ENCODE data around the gene ADPRM. TPM values are rescaled to one million over a fixed set of nuclear protein-coding genes. Genes with fewer than 3 reads are reported as not detected.
A peak's percentile ranks its signal among the peaks of the same experiment; 100 is the strongest.
"Not testable (repeated sequence)": the region's sequence is repeated elsewhere in the genome, so short reads cannot be mapped to it uniquely, and the experiment has no call there.

ADPRM gene
- total RNA-seq, 2 donors from 2014 or later, result 17.6 to 20.9 TPM

DNA sequence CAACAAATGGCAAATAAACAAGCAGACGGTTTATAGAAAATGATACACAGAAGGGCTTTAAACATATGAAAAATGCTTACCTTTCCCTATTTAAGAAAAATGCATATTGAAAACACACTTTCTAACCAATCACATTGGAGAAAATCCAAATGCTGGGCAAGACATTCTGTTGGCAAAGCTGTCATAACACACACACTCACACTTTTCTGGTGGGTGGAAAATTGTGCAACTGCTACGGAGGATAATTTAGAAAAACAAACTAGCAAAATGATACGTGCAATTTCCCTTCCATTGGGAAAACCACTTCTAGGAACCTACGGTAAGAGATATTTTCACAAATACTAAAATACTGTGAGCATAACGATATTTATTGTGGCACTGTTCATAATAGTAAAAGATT, 30.5 kb upstream of the ADPRM start:
- no peaks in the 10 kb centered on the region for H3K9me3 ChIP-seq (ENCODE audit: control insufficient read depth, low read length, poor library complexity, severe bottlenecking)
- ATAC-seq (no peak), DNase-seq (no peak)
- no peak overlapping the region for H3K27ac Mint-ChIP-seq
- H3K27me3 Mint-ChIP-seq, result no peaks in the 10 kb centered on the region
- H3K36me3 Mint-ChIP-seq (ENCODE audit: low read depth), result peaks cover 6% of the 10 kb centered on the region
- peaks cover 8% of the 10 kb centered on the region for H3K4me1 Mint-ChIP-seq
- H3K4me3 Mint-ChIP-seq, result no peak overlapping the region

DNA sequence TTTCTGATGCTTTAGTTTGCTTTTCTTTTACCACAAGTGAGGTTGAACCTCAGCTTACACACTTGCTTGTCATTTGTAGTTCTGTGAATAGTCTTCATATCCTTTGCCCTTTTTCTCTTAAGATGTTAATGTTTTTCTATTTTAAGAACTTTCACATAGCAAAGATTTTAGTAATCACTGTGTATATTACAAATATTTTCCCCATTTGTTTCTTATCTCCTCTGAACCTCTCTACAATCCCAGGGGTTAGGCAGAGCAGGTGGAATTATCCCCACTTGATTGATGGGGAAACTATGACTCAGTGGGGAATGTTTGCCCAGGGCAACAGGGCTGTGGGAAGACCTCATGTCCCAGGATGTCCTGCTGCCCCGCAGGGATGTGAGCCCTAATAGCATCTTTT, 28.6 kb upstream of the ADPRM start:
- H3K27me3 Mint-ChIP-seq, result no peaks in the 10 kb centered on the region
- no peak for ATAC-seq
- H3K4me3 Mint-ChIP-seq, result no peak overlapping the region
- peaks cover 8% of the 10 kb centered on the region for H3K4me1 Mint-ChIP-seq
- no peaks in the 10 kb centered on the region for H3K9me3 ChIP-seq (ENCODE audit: control insufficient read depth, low read length, poor library complexity, severe bottlenecking)
- DNase-seq, result no peak
- H3K36me3 Mint-ChIP-seq (ENCODE audit: low read depth), result peaks cover 4% of the 10 kb centered on the region
- no peak overlapping the region for H3K27ac Mint-ChIP-seq

DNA sequence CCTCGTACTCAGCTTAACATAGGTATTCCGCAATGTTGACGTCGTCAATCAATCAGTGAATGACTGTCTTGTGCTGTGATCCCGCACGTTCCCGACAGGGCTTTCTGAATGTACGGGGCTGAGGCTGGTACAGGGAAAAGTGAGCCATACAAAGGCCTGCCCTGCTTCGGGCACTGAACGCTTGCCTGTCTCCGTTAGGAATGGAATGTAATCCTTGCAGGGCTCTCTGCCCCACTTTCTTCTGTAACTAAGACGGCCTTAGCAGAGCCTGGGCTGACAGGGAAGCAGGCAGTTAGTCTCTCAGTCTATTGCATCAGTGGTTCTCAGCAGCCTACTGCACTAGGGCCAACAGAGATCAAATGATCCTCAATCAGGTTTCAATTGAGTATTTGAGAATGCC, 24.1 kb upstream of the ADPRM start:
- H3K4me3 Mint-ChIP-seq, result no peak overlapping the region
- H3K9me3 ChIP-seq (ENCODE audit: control insufficient read depth, low read length, poor library complexity, severe bottlenecking), result no peaks in the 10 kb centered on the region
- ATAC-seq, result no peak
- H3K27me3 Mint-ChIP-seq, result no peaks in the 10 kb centered on the region
- no peaks in the 10 kb centered on the region for H3K36me3 Mint-ChIP-seq (ENCODE audit: low read depth)
- H3K27ac Mint-ChIP-seq, result no peak overlapping the region
- no peaks in the 10 kb centered on the region for H3K4me1 Mint-ChIP-seq
- no peak for DNase-seq

DNA sequence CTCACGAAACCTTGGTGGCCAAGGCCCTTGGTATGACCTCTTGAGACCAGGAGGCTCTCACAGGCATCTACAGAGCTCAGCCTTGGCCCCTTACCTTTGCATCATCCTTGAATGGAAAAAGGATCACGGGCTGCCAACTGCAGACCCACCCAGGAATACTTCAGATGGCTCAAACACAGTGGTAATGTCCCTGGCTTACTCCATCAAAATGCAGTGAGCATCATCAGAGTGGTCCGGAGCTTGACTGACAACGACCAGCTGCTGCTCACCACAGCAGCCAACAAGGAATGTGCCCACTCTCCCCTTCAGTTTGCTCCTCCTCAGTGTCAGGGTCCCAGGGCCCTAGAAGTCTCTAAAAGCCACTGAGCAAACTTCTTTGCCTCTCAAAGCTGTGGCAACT, 22.7 kb upstream of the ADPRM start:
- Mint-ChIP-seq H3K27me3 (no peaks in the 10 kb centered on the region), H3K36me3 (ENCODE audit: low read depth) (no peaks in the 10 kb centered on the region), H3K4me1 (no peaks in the 10 kb centered on the region), H3K4me3 (no peak overlapping the region), H3K27ac (no peak overlapping the region)
- ATAC-seq (no peak), DNase-seq (no peak)
- H3K9me3 ChIP-seq (ENCODE audit: control insufficient read depth, low read length, poor library complexity, severe bottlenecking), result no peaks in the 10 kb centered on the region

DNA sequence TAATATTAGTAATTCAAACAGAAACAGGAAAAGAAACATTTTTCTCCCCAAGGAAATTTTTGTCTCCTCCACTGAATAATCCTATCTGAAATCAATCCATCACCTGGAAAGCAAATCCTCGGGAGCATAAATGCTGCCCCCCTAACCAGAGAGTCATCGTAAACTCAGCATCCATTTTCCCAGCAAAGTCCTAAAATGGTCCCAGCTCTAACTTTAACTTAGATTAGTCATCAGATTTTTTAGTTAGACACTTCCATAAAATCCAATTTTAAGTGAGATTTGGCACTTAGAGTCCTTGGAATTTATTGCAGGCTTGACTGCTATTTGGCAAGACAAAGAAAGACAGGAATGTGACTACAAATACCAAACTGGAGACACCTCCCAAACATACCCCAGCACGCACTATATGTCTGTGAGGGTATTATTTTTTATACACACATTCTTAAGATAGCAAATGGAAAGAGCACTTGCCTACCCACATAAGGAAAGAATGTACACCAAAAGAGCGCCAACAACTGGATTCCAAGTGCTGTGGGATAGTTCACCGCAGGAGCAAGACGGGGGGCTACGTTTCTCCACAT, 15.4 kb upstream of the ADPRM start:
- DNase-seq (no peak), ATAC-seq (no peak)
- Mint-ChIP-seq H3K27me3 (no peaks in the 10 kb centered on the region), H3K4me3 (no peak overlapping the region), H3K27ac (no peak overlapping the region), H3K4me1 (no peaks in the 10 kb centered on the region), H3K36me3 (ENCODE audit: low read depth) (peaks cover 10% of the 10 kb centered on the region)
- H3K9me3 ChIP-seq (ENCODE audit: control insufficient read depth, low read length, poor library complexity, severe bottlenecking), result no peaks in the 10 kb centered on the region

DNA sequence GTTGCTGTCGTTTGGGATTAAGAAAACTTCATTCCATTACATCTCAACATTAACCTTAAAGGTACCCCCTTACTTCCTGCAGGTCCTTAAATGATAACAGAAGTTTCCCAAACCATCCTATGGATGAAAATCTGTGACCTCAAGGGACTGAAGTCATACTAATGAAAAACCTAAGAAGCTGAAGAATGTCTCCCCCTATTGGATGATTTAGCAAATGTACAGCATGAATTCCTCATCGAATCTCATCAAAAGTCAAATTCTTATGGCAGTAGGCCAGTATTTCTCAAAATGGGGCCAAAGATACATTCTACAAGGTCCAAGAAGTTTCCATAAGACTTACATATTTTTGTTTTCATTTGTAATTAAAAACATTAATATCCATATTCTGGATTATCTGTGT, 13.5 kb upstream of the ADPRM start:
- H3K9me3 ChIP-seq (ENCODE audit: control insufficient read depth, low read length, poor library complexity, severe bottlenecking), result no peaks in the 10 kb centered on the region
- Mint-ChIP-seq H3K36me3 (ENCODE audit: low read depth) (peaks cover 10% of the 10 kb centered on the region), H3K27me3 (no peaks in the 10 kb centered on the region), H3K27ac (no peak overlapping the region), H3K4me1 (peaks cover 3% of the 10 kb centered on the region), H3K4me3 (no peak overlapping the region)
- ATAC-seq (no peak), DNase-seq (no peak)

DNA sequence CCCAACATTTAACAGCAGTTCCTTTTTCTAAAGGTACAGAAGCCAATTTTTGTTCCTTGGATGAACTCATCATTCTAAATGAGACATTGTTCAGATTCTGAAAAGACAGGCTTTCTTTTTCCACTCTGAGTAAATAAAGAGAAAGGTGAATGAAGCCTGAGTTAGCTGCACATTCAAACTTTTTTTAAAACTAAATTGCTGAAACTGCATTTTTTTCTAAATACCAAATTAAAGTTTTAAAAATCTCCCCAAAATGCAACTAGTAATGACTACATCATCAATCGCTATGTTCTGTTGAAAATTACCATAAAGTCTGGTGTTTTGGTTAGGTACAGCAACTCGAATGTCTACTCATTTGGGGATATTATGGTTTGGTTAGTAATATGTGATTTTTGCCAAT, 9.9 kb upstream of the ADPRM start:
- ATAC-seq (no peak), DNase-seq (no peak)
- H3K9me3 ChIP-seq (ENCODE audit: control insufficient read depth, low read length, poor library complexity, severe bottlenecking), result no peaks in the 10 kb centered on the region
- H3K4me3 Mint-ChIP-seq, result no peak overlapping the region
- no peaks in the 10 kb centered on the region for H3K27me3 Mint-ChIP-seq
- H3K36me3 Mint-ChIP-seq (ENCODE audit: low read depth), result peaks cover 13% of the 10 kb centered on the region
- peaks cover 22% of the 10 kb centered on the region for H3K4me1 Mint-ChIP-seq
- no peak overlapping the region for H3K27ac Mint-ChIP-seq

DNA sequence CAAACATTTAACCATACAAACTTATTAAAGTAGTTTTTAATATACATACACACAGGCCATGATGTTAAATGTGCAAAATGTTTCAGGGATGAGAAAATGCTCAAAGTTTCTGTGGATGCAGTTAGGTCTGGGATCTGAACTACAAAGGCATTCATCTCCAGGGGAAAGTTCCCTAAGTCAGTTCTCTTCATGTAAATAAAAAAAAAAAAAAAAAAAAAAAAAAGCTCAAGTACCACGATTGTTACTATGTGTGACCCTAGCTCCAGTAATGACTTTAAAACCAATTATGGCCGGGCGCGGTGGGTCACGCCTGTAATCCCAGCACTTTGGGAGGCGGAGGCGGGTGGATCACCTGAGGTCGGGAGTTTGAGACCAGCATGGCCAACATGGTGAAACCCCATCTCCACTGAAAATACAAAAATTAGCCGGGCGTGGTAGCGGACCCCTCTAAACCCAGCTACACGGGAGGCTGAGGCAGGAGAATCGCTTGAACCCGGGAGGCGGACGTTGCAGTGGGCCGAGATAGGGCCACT, 1.5 kb upstream of the ADPRM start:
- H3K27me3 Mint-ChIP-seq; H3K9me3 ChIP-seq (ENCODE audit: control insufficient read depth, low read length, poor library complexity, severe bottlenecking); DNase-seq; H3K36me3 Mint-ChIP-seq (ENCODE audit: low read depth); ATAC-seq: not testable (repeated sequence)
- Mint-ChIP-seq H3K4me1 (peaks cover 39% of the 10 kb centered on the region), H3K4me3 (peak overlapping the region; percentile 91), H3K27ac (peak overlapping the region; percentile 94)

DNA sequence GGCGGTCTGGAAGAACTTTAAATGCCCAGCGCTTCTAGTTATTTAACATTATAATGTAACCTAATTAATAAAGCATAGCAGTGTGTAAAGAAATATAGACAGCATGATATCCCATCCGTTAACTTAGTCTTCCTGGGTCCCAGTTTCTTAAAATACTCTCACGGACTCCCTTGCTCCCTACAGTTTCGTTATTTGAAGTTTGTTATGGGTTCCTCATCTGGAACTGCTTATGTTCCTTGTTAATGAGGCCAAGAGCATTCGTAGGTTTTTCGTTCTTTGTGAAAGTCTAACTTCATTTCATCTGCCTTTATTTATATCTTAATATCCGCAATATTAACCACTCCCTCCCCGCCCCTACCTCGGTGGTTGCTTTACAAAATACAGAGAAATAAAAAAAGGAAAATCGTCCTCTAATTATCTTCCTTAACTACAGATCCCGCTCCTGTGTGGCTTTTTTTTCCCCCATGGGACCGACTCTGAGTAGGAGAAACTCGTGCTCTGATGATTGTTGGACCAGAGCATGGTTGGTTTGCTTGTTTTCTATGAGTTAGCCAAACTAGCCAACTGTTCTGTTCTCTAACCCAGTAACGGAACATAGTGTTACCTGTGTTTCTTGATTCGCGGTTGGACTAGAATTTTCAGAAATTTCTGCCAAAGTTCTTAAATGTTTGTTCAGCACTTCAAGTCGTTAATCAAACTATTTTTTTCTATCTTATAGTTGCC, 863 bp downstream of the ADPRM start:
- Mint-ChIP-seq H3K27me3 (no peaks in the 10 kb centered on the region), H3K4me1 (peaks cover 41% of the 10 kb centered on the region), H3K36me3 (ENCODE audit: low read depth) (no peaks in the 10 kb centered on the region), H3K4me3 (peak overlapping the region; percentile 91), H3K27ac (peak overlapping the region; percentile 94)
- no peaks in the 10 kb centered on the region for H3K9me3 ChIP-seq (ENCODE audit: control insufficient read depth, low read length, poor library complexity, severe bottlenecking)
- ATAC-seq (no peak), DNase-seq (no peak)

DNA sequence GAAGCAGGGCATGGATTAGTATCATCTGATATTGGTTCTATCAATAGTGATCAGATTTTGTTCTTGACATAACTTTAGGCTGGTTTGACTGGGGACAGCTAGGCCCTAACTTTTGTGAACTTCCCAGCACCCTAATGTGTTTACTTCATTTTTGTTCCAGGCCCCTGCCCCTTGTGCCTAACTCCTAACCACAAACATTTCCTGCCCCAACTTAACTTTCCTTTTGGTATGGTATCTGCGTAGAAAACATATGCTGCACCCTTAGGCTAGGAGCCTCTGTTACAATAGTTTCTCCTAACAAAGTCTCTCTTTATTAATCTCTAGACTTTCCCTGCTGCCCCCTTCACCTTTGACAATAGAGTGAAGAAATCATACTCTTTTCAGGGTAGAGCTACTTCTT, 2.5 kb downstream of the ADPRM start:
- DNase-seq (no peak), ATAC-seq (peak; percentile 23)
- Mint-ChIP-seq H3K27ac (peak overlapping the region; percentile 94), H3K4me3 (peak overlapping the region; percentile 80), H3K36me3 (ENCODE audit: low read depth) (no peaks in the 10 kb centered on the region), H3K27me3 (no peaks in the 10 kb centered on the region), H3K4me1 (peaks cover 42% of the 10 kb centered on the region)
- no peaks in the 10 kb centered on the region for H3K9me3 ChIP-seq (ENCODE audit: control insufficient read depth, low read length, poor library complexity, severe bottlenecking)

DNA sequence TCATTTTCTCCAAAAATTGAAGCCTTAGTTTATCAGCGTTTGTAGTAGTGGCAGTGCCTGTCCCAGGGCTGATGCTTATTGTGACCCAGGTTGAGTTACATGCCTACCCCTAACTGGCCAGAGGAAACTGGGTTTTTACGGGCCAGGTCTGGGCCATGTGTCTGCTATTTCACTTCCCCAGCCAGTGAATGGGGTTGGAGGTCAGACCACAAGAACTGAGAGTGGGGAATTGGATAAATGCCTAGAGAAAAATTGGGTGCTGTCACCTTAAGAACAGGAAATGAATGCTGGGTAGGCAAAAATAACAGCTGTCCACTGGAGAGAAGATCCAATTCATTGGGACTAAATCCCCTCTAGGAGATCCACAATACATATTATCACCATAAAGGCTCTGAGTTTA, 5.2 kb downstream of the ADPRM start:
- H3K4me3 Mint-ChIP-seq, result peak overlapping the region; percentile 25
- no peak for DNase-seq
- H3K9me3 ChIP-seq (ENCODE audit: control insufficient read depth, low read length, poor library complexity, severe bottlenecking), result no peaks in the 10 kb centered on the region
- peaks cover 8% of the 10 kb centered on the region for H3K36me3 Mint-ChIP-seq (ENCODE audit: low read depth)
- no peak for ATAC-seq
- H3K4me1 Mint-ChIP-seq, result peaks cover 44% of the 10 kb centered on the region
- H3K27me3 Mint-ChIP-seq, result no peaks in the 10 kb centered on the region
- peak overlapping the region; percentile 85 for H3K27ac Mint-ChIP-seq

DNA sequence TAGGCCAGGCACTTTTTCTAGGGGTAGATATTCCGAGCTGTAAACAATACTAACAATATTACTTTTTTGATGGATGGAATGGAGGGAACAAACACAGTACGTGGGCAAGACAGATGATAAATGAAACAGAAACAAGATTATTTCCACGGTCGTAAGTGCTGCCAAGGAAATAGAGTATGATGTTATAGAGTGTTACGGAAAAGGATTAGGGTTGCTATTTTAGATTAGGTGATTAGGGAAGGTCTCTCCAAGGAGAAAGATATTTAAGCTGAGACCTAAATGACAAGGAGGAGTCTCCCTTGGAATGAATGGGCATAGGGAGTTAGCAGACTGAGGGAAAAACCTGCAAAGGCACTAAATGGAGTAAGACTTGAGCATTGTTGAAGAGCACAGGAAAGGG, 8.3 kb downstream of the ADPRM start:
- peak overlapping the region; percentile 77 for H3K27ac Mint-ChIP-seq
- ATAC-seq (no peak), DNase-seq (no peak)
- no peaks in the 10 kb centered on the region for H3K9me3 ChIP-seq (ENCODE audit: control insufficient read depth, low read length, poor library complexity, severe bottlenecking)
- H3K27me3 Mint-ChIP-seq, result no peaks in the 10 kb centered on the region
- H3K4me3 Mint-ChIP-seq, result peak overlapping the region; percentile 63
- H3K36me3 Mint-ChIP-seq (ENCODE audit: low read depth), result peaks cover 12% of the 10 kb centered on the region
- H3K4me1 Mint-ChIP-seq, result peaks cover 35% of the 10 kb centered on the region

DNA sequence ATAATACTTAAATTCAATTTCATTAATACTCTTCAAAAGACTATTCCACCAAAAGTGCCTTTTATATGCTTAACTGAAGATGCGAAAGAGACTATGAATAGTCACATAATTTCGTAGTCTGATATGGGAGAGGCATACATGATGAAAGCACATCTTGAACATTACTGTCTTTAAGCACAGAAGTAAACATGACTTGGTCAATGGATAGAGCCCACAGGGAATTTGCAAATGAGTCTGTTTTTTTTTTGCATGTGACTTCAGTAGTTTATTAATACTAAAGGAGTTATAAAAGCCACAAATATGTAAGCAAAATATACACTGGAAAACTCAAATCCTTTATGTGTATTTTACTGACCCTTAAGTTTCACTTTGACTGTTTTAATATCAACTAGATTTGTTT, 15.9 kb downstream of the ADPRM start:
- H3K4me3 Mint-ChIP-seq, result no peak overlapping the region
- H3K4me1 Mint-ChIP-seq, result peaks cover 10% of the 10 kb centered on the region
- DNase-seq (no peak), ATAC-seq (no peak)
- peaks cover 6% of the 10 kb centered on the region for H3K36me3 Mint-ChIP-seq (ENCODE audit: low read depth)
- H3K27me3 Mint-ChIP-seq, result no peaks in the 10 kb centered on the region
- no peak overlapping the region for H3K27ac Mint-ChIP-seq
- H3K9me3 ChIP-seq (ENCODE audit: control insufficient read depth, low read length, poor library complexity, severe bottlenecking), result no peaks in the 10 kb centered on the region

DNA sequence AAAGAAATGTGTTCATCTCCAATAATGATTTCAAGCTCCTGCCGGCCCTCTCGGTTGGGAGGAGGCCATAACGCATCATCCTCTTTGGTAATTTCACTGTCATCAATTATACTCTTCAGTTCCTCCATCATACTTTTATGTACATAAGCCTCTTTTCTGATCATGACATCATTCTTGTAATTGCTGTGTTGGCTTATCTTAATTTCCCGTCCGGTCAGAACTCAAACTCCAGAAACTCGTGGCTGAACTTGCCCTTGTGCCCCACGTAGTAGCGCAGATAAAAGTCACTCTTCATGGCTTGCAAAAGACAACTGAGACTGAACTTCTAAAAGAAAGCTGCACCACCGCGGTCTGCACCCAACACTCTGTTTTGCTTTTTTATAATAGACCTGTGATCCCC, 18.8 kb downstream of the ADPRM start:
- Mint-ChIP-seq H3K27ac (peak overlapping the region; percentile 24), H3K4me3 (no peak overlapping the region), H3K4me1 (peaks cover 4% of the 10 kb centered on the region), H3K27me3 (no peaks in the 10 kb centered on the region), H3K36me3 (ENCODE audit: low read depth) (peaks cover 2% of the 10 kb centered on the region)
- no peak for ATAC-seq
- H3K9me3 ChIP-seq (ENCODE audit: control insufficient read depth, low read length, poor library complexity, severe bottlenecking), result no peaks in the 10 kb centered on the region
- no peak for DNase-seq
